ENCODE results near the gene ZFAND3. TPM values are rescaled to one million over a fixed set of nuclear protein-coding genes. Genes with fewer than 3 reads are reported as not detected.
A peak's percentile ranks its signal among the peaks of the same experiment; 100 is the strongest.

Gene ZFAND3
- polyA plus RNA-seq, 3 donors, result 11.5 to 21.1 (median 11.7) TPM

- intact Hi-C loops (cut with micrococcal nuclease), result no loop called here
- no peak for TF ChIP-seq CTCF (IDR thresholded peaks at IDR 0.05)
- no peaks in the 10 kb centered on the region for H3K27me3 ChIP-seq (ENCODE audit: control insufficient read depth in 2 of 2, insufficient read depth in 2 of 2, low read length in 2 of 2)
- H3K4me3 ChIP-seq (replicated peaks in 1 of 3; ENCODE audit: low read depth in 2 of 3, low read length in 3 of 3), result no peak overlapping the region
- peak overlapping the region in 1 of 7 donors; percentile 26 for H3K27ac Mint-ChIP-seq
- H3K27me3 Mint-ChIP-seq (ENCODE audit: low read depth in 3 of 3), result peaks cover 0 to 1% (median 0%) of the 10 kb centered on the region in 3 donors
- no peak overlapping the region for H3K9ac ChIP-seq (ENCODE audit: insufficient read depth, low read length, poor library complexity, severe bottlenecking)
- H3K36me3 ChIP-seq (replicated peaks in 1 of 2; ENCODE audit: control insufficient read depth in 1 of 2, insufficient read depth in 2 of 2, low read length in 2 of 2), result peaks cover 0 to 9% of the 10 kb centered on the region in 2 donors
- no peak overlapping the region for H3K4me2 ChIP-seq (replicated peaks; ENCODE audit: extremely low read depth, low read length, poor library complexity, severe bottlenecking)
- no peaks in the 10 kb centered on the region for H3K4me1 ChIP-seq (ENCODE audit: control insufficient read depth in 1 of 2, insufficient read depth in 2 of 2, low read length in 2 of 2)
- peaks cover 28% of the 10 kb centered on the region for H3K4me1 Mint-ChIP-seq
- no peak overlapping the region for H3K4me3 Mint-ChIP-seq
- peaks cover 100% of the 10 kb centered on the region for H4K20me1 ChIP-seq (ENCODE audit: insufficient read depth, low read length)
- WGBS (ENCODE audit: insufficient coverage), result no CpG with 5 or more reads among the region's 3 CpGs
- H3K9me3 ChIP-seq (replicated peaks in 1 of 2; ENCODE audit: control insufficient read depth in 1 of 2, insufficient read depth in 1 of 2, low read length in 2 of 2), result peaks cover 17 to 21% of the 10 kb centered on the region in 2 donors
- H3K9me3 Mint-ChIP-seq, result peaks cover 6 to 25% (median 19%) of the 10 kb centered on the region in 7 donors
- peaks cover 5 to 17% of the 10 kb centered on the region in 2 donors for H3K36me3 Mint-ChIP-seq
- peaks cover 97% of the 10 kb centered on the region for H3K79me2 ChIP-seq (ENCODE audit: insufficient read depth, low read length)
- no peak for DNase-seq
- no peak overlapping the region for H2AFZ ChIP-seq (ENCODE audit: insufficient read depth, low read depth, low read length, poor library complexity, severe bottlenecking)
- no peak overlapping the region for H3K27ac ChIP-seq (ENCODE audit: low read depth in 1 of 2, low read length in 2 of 2)
Observed at GRCh38 chr6:37977715-37978114, 158.2 kb downstream of the ZFAND3 start.

- 93% methylated on average over 2 of the region's 5 CpGs for WGBS (ENCODE audit: insufficient coverage)
- Mint-ChIP-seq H3K27me3 (ENCODE audit: low read depth in 3 of 3) (peaks cover 0 to 1% (median 0%) of the 10 kb centered on the region in 3 donors), H3K27ac (peak overlapping the region in 2 of 7 donors; percentile 3 to 73), H3K36me3 (peaks cover 0 to 11% of the 10 kb centered on the region in 2 donors), H3K9me3 (peaks cover 0 to 18% (median 12%) of the 10 kb centered on the region in 7 donors), H3K4me3 (peak overlapping the region in 1 of 2 donors; percentile 9), H3K4me1 (peaks cover 35% of the 10 kb centered on the region)
- no peak overlapping the region for H3K4me3 ChIP-seq (replicated peaks in 1 of 3; ENCODE audit: low read depth in 2 of 3, low read length in 3 of 3)
- H3K4me2 ChIP-seq (replicated peaks; ENCODE audit: extremely low read depth, low read length, poor library complexity, severe bottlenecking), result no peak overlapping the region
- H3K9me3 ChIP-seq (replicated peaks in 1 of 2; ENCODE audit: control insufficient read depth in 1 of 2, insufficient read depth in 1 of 2, low read length in 2 of 2), result peaks cover 9 to 13% of the 10 kb centered on the region in 2 donors
- peaks cover 100% of the 10 kb centered on the region for H4K20me1 ChIP-seq (ENCODE audit: insufficient read depth, low read length)
- no peaks in the 10 kb centered on the region for H3K4me1 ChIP-seq (ENCODE audit: control insufficient read depth in 1 of 2, insufficient read depth in 2 of 2, low read length in 2 of 2)
- DNase-seq, result no peak
- TF ChIP-seq CTCF (IDR thresholded peaks at IDR 0.05), result no peak
- H3K36me3 ChIP-seq (replicated peaks in 1 of 2; ENCODE audit: control insufficient read depth in 1 of 2, insufficient read depth in 2 of 2, low read length in 2 of 2), result peaks cover 0 to 5% of the 10 kb centered on the region in 2 donors
- intact Hi-C loops (cut with micrococcal nuclease), result no loop called here
- H3K9ac ChIP-seq (ENCODE audit: insufficient read depth, low read length, poor library complexity, severe bottlenecking), result no peak overlapping the region
- no peak overlapping the region for H2AFZ ChIP-seq (ENCODE audit: insufficient read depth, low read depth, low read length, poor library complexity, severe bottlenecking)
- peak overlapping the region in 1 of 2 donors; percentile 26 for H3K27ac ChIP-seq (ENCODE audit: low read depth in 1 of 2, low read length in 2 of 2)
- H3K27me3 ChIP-seq (ENCODE audit: control insufficient read depth in 2 of 2, insufficient read depth in 2 of 2, low read length in 2 of 2), result no peaks in the 10 kb centered on the region
- H3K79me2 ChIP-seq (ENCODE audit: insufficient read depth, low read length), result peaks cover 96% of the 10 kb centered on the region
Observed at GRCh38 chr6:37979392-37980221, 160.1 kb downstream of the ZFAND3 start.

Measured in CD14-positive monocyte (primary cell).